Measurements from ENCODE around the gene PRPF8.

PRPF8 gene

GRCh38 chr17:1607971-1608320 is 76.7 kb downstream of the PRPF8 start:
- no peak for DNase-seq
- intact Hi-C loops (cut with DNase I): no loop called here

GRCh38 chr17:1606352-1606985 is 78.2 kb downstream of the PRPF8 start:
- DNase-seq: no peak
- intact Hi-C loops (cut with DNase I): no loop called here

GRCh38 chr17:1605681-1606351 is 78.9 kb downstream of the PRPF8 start:
- DNase-seq: no peak
- intact Hi-C loops (cut with DNase I): no loop called here

- no peak for DNase-seq
- intact Hi-C loops (cut with DNase I): no loop called here
These were observed 79.7 kb downstream of the PRPF8 start for GRCh38 chr17:1604831-1605528.

- DNase-seq: no peak
- intact Hi-C loops (cut with DNase I): no loop called here
These were observed 83.1 kb downstream of the PRPF8 start for GRCh38 chr17:1601571-1601970.

Data from posterior cingulate gyrus (tissue), 11 donors.